H1 (cell line): ENCODE results near the gene GP9. TPM values are rescaled to one million over a fixed set of nuclear protein-coding genes. Genes with fewer than 3 reads are reported as not detected.

Experiments
- CTCF ChIA-PET: fragments of 300-600 bp; sonication (Branson Sonifier 250); formaldehyde crosslinking; loops from one replicate; lab custom pipeline; 2021; ENCODE audit not compliant: partially characterized antibody; lab: Charles Lee
- POLR2A ChIA-PET: fragments of 300-600 bp; sonication (Branson Sonifier 250); formaldehyde crosslinking; loops from one replicate; lab custom pipeline; 2021; ENCODE audit warnings: inconsistent platforms; ENCODE audit not compliant: partially characterized antibody; lab: Charles Lee
- DNase-seq, 2 experiments: peaks; one replicate each; pipeline versions ENCODE4 v3.0.0 to v3.0.0-alpha.2; 2010 to 2022; ENCODE audit warnings: low spot score in 2 of 2, low read depth in 1 of 2, mixed read lengths in 1 of 2
- FAIRE-seq: peaks from 2 replicates; lab custom pipeline; 2011; peaks lifted over from hg19 to GRCh38; lab: Jason Lieb, UNC
- H2AFZ ChIP-seq: 2 replicates; pipeline ENCODE4 v1.8.1; 2012; ENCODE audit warnings: low read length, inconsistent platforms
- H2AK5ac ChIP-seq: 2 replicates; pipeline ENCODE4 v1.6.1; 2013; ENCODE audit warnings: low read depth, low read length
- H2BK120ac ChIP-seq: replicated peaks from 2 replicates; pipeline ENCODE3; 2013; ENCODE audit warnings: low read depth, low read length, inconsistent platforms
- H2BK12ac ChIP-seq: 2 replicates; pipeline ENCODE4 v1.6.1; 2013; ENCODE audit warnings: low read depth, low read length
- H2BK15ac ChIP-seq: 2 replicates; pipeline ENCODE4 v1.6.1; 2013; ENCODE audit warnings: low read length
- H2BK20ac ChIP-seq: 2 replicates; pipeline ENCODE4 v1.6.1; 2013; ENCODE audit warnings: low read length
- H2BK5ac ChIP-seq: 2 replicates; pipeline ENCODE4 v1.6.1; 2013; ENCODE audit warnings: low read depth, low read length
- H3K14ac ChIP-seq: 2 replicates; pipeline ENCODE4 v1.6.1; 2013; ENCODE audit warnings: inconsistent platforms; ENCODE audit not compliant: insufficient read length
- H3K18ac ChIP-seq: 2 replicates; pipeline ENCODE4 v1.6.1; 2013; ENCODE audit warnings: low read length; ENCODE audit errors: extremely low read depth
- H3K23ac ChIP-seq: 2 replicates; pipeline ENCODE4 v1.6.1; 2013; ENCODE audit warnings: inconsistent platforms; ENCODE audit not compliant: insufficient read length
- H3K23me2 ChIP-seq: 2 replicates; pipeline ENCODE4 v1.6.1; 2013; ENCODE audit warnings: low read depth, low read length
- H3K27ac ChIP-seq: 2 replicates; pipeline ENCODE4 v1.6.1; 2011; ENCODE audit warnings: low read depth, low read length, inconsistent platforms
- H3K27me3 ChIP-seq, 4 experiments: replicated peaks in 1 of 4; 1 replicate in 1 of 4; 2 replicates in 3 of 4; pipeline versions ENCODE4 v1.6.1 to v1.8.1; 2011 to 2013; ENCODE audit warnings: low read length in 3 of 4, mild to moderate bottlenecking in 3 of 4, inconsistent platforms in 2 of 4, mixed read lengths in 2 of 4, moderate library complexity in 1 of 4; ENCODE audit not compliant: control insufficient read depth in 3 of 4, insufficient read depth in 3 of 4; ENCODE audit errors: extremely low read depth in 1 of 4
- H3K36me3 ChIP-seq, 4 experiments: 2 replicates each; pipeline versions ENCODE4 v1.6.1 to v1.8.1; 2011 to 2013; ENCODE audit warnings: mild to moderate bottlenecking in 4 of 4, low read length in 3 of 4, moderate library complexity in 2 of 4, control low read depth in 1 of 4, inconsistent platforms in 1 of 4; ENCODE audit not compliant: insufficient read depth in 4 of 4, control insufficient read depth in 2 of 4
- H3K4ac ChIP-seq: replicated peaks from 2 replicates; pipeline ENCODE3; 2013; ENCODE audit warnings: low read length, low read depth, mixed read lengths, inconsistent platforms; ENCODE audit not compliant: insufficient read length
- H3K4me1 ChIP-seq, 4 experiments: replicated peaks in 1 of 4; 1 replicate in 1 of 4; 2 replicates in 3 of 4; pipeline versions ENCODE4 v1.6.1 to v1.8.1; 2011 to 2013; ENCODE audit warnings: low read length in 3 of 4, inconsistent platforms in 2 of 4, mixed read lengths in 1 of 4; ENCODE audit not compliant: insufficient read depth in 4 of 4, control insufficient read depth in 3 of 4
- H3K4me2 ChIP-seq, 2 experiments: 2 replicates each; pipeline versions ENCODE4 v1.6.1 to v1.8.1; 2011 to 2013; ENCODE audit warnings: low read depth in 2 of 2, low read length in 2 of 2, control low read depth in 1 of 2, inconsistent platforms in 1 of 2, mild to moderate bottlenecking in 1 of 2; ENCODE audit not compliant: insufficient read depth in 1 of 2
- H3K4me3 ChIP-seq, 4 experiments: fragments of 200-600, 300-600 bp in 1 of 4; sonication (generic), shearing (Covaris generic), sonication (Bioruptor Twin) in 1 of 4; 2 replicates each; pipeline versions ENCODE4 v1.5.1 to v1.8.1; 2011 to 2016; ENCODE audit warnings: low read length in 4 of 4, low read depth in 3 of 4, control low read depth in 2 of 4, inconsistent platforms in 2 of 4, mild to moderate bottlenecking in 2 of 4, mixed read lengths in 1 of 4, moderate library complexity in 1 of 4; ENCODE audit not compliant: insufficient read depth in 2 of 4; ENCODE audit errors: extremely low read depth in 1 of 4
- H3K56ac ChIP-seq: replicated peaks from 2 replicates; pipeline ENCODE3; 2013; ENCODE audit warnings: low read depth, mild to moderate bottlenecking, mixed read lengths, low read length, inconsistent platforms; ENCODE audit not compliant: insufficient read length
- H3K79me1 ChIP-seq: 2 replicates; pipeline ENCODE4 v1.6.1; 2013; ENCODE audit warnings: low read depth, low read length, control low read depth
- H3K79me2 ChIP-seq, 2 experiments: 2 replicates each; pipeline versions ENCODE4 v1.6.1 to v1.8.1; 2012 to 2013; ENCODE audit warnings: low read length in 2 of 2, mild to moderate bottlenecking in 2 of 2, inconsistent platforms in 1 of 2; ENCODE audit not compliant: insufficient read depth in 2 of 2, control insufficient read depth in 1 of 2
- H3K9ac ChIP-seq, 4 experiments: replicated peaks in 1 of 4; 1 replicate in 1 of 4; 2 replicates in 3 of 4; pipeline versions ENCODE4 v1.6.1 to v1.8.1; 2011 to 2013; ENCODE audit warnings: low read depth in 3 of 4, low read length in 3 of 4, control low read depth in 2 of 4, mild to moderate bottlenecking in 2 of 4, moderate library complexity in 2 of 4, inconsistent platforms in 1 of 4; ENCODE audit errors: extremely low read depth in 1 of 4
- H3K9me3 ChIP-seq, 2 experiments: 2 replicates each; pipeline versions ENCODE4 v1.6.1 to v1.8.1; 2012 to 2013; ENCODE audit warnings: mild to moderate bottlenecking in 2 of 2, moderate library complexity in 2 of 2, control low read depth in 1 of 2, inconsistent platforms in 1 of 2, low read depth in 1 of 2, low read length in 1 of 2, mixed read lengths in 1 of 2; ENCODE audit not compliant: insufficient read depth in 2 of 2
- H4K20me1 ChIP-seq, 2 experiments: replicated peaks in 1 of 2; 2 replicates each; pipeline versions ENCODE3 to v1.8.1; 2011 to 2013; ENCODE audit warnings: inconsistent platforms in 2 of 2, low read length in 2 of 2, mild to moderate bottlenecking in 1 of 2; ENCODE audit not compliant: insufficient read depth in 2 of 2, control insufficient read depth in 1 of 2
- H4K5ac ChIP-seq: 2 replicates; pipeline ENCODE4 v1.6.1; 2013; ENCODE audit warnings: low read length, low read depth, mixed read lengths, inconsistent platforms; ENCODE audit not compliant: insufficient read length
- H4K8ac ChIP-seq: 2 replicates; pipeline ENCODE4 v1.8.0; 2013; ENCODE audit warnings: mild to moderate bottlenecking, moderate library complexity, low read length, inconsistent platforms; ENCODE audit not compliant: insufficient read depth; ENCODE audit errors: extremely low read depth
- H4K91ac ChIP-seq: replicated peaks from 2 replicates; pipeline ENCODE3; 2013; ENCODE audit warnings: low read length, mixed read lengths, inconsistent platforms; ENCODE audit not compliant: insufficient read length
- BACH1 ChIP-seq: IDR thresholded peaks from 2 replicates; pipeline ENCODE4 v1.6.1; 2012; ENCODE audit warnings: low read length, improper control_type of control experiment
- CBX5 ChIP-seq: fragments of 300-800, 300-1000 bp; sonication (generic); IDR thresholded peaks from 2 replicates; pipeline ENCODE4 v1.7.1; 2016; ENCODE audit warnings: antibody characterized with exemption, low read length, low read depth
- CEBPB ChIP-seq: IDR thresholded peaks from 2 replicates; pipeline ENCODE4 v1.6.1; 2012; ENCODE audit warnings: low read depth, low read length
- CREB1 ChIP-seq: IDR thresholded peaks from 2 replicates; pipeline ENCODE4 v1.6.1; 2012; ENCODE audit warnings: inconsistent platforms
- POU5F1 ChIP-seq: IDR thresholded peaks from 2 replicates; pipeline ENCODE4 v1.6.1; 2011; ENCODE audit warnings: low read depth, mild to moderate bottlenecking, low read length, moderate library complexity
- RFX5 ChIP-seq: IDR thresholded peaks from 2 replicates; pipeline ENCODE4 v1.6.1; 2011; ENCODE audit warnings: low read depth, low read length, improper control_type of control experiment, borderline replicate concordance
- SIN3A ChIP-seq, 2 experiments: IDR thresholded peaks in 1 of 2; conservative IDR thresholded peaks in 1 of 2; 2 replicates each; pipeline ENCODE4 v1.6.1; 2011 to 2012; ENCODE audit warnings: low read length in 2 of 2, improper control_type of control experiment in 1 of 2, low read depth in 1 of 2, mild to moderate bottlenecking in 1 of 2
- SP1 ChIP-seq: IDR thresholded peaks from 2 replicates; pipeline ENCODE4 v1.6.1; 2011; ENCODE audit warnings: low read depth, low read length
- SUZ12 ChIP-seq: fragments of 200-600 bp; sonication (generic); IDR thresholded peaks from 2 replicates; pipeline ENCODE4 v1.6.1; 2012; ENCODE audit warnings: mild to moderate bottlenecking, inconsistent platforms, low read length, moderate library complexity, mixed read lengths
- TAF1 ChIP-seq: IDR thresholded peaks from 2 replicates; pipeline ENCODE4 v1.6.1; 2011; ENCODE audit warnings: mild to moderate bottlenecking, low read depth, low read length
- TAF7 ChIP-seq: optimal IDR thresholded peaks from 2 replicates; pipeline ENCODE3; 2011; ENCODE audit warnings: low read depth, mild to moderate bottlenecking, inconsistent platforms, low read length, moderate library complexity, borderline replicate concordance
- YY1 ChIP-seq: IDR thresholded peaks from 2 replicates; pipeline ENCODE4 v1.6.1; 2011; ENCODE audit warnings: low read depth, mild to moderate bottlenecking, low read length
- WGBS, 2 experiments: shearing (Covaris generic) in 1 of 2; methylation state at CpG; one replicate each; pipeline versions ENCODE4 v1.1.6 to v1.1.7; 2013 to 2015; ENCODE audit warnings: low lambda C conversion rate in 2 of 2, mixed read lengths in 2 of 2, inconsistent platforms in 1 of 2, low coverage in 1 of 2, missing lambda C conversion rate in 1 of 2; ENCODE audit not compliant: insufficient replicate concordance in 2 of 2, insufficient coverage in 1 of 2, insufficient read length in 1 of 2; ENCODE audit errors: extremely low coverage in 1 of 2, missing lambda C conversion rate in 1 of 2; 5-methylcytosine and 5-hydroxymethylcytosine counted together
- polyA plus RNA-seq, 7 experiments: library from polyadenylated mRNA; depleted of rRNA in 3 of 7; stranded (reverse) in 5 of 7; unstranded in 2 of 7; fragments of >200 nt in 5 of 7; fragments of 200-250 nt in 2 of 7; gene quantifications; 1 replicate in 5 of 7; 2 replicates in 1 of 7; 4 replicates in 1 of 7; pipeline versions ENCODE4 v1.2.1 to v1.2.3, GENCODE V29; 2011 to 2013; ENCODE audit warnings: missing spikeins in 2 of 7, mixed read lengths in 2 of 7
- total RNA-seq: library from RNA; stranded (reverse); fragmentation: NEBNext Ultra II Directional; extraction: Animal tissue kit (Norgen Biotek cat#: 25700); gene quantifications from 2 replicates; pipeline ENCODE4 v1.2.1, GENCODE V29; 2021
- TF ChIP-seq, protein P1 (sequence below): IDR thresholded peaks from 2 replicates; pipeline ENCODE4 v1.6.1; 2011; ENCODE audit warnings: low read length, improper control_type of control experiment
- TF ChIP-seq, protein P2 (sequence below): IDR thresholded peaks from 2 replicates; pipeline ENCODE4 v1.6.1; 2012; ENCODE audit warnings: inconsistent platforms

The GP9 gene
- total and polyA plus RNA-seq, 2 of the 8 experiments (the other 6 are each of a cell fraction or from before 2014, with no cell fraction given) = not detected

DNA sequence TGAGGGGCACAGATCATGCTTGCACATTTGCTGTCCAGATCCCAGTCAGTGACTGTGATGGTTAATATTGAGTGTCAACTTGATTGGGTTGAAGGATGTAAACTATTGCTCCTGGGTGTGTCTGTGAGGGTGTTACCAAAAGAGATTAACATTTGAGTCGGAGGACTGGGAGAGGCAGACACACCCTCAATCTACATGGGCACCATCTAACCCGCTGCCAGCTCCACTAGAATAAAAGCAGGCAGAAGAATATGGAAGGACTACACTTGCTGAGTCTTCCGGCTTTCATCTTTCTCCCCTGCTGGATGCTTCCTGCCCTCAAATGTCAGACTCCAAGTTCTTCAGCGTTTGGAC lies 5.1 kb downstream of the GP9 start:
- H2AFZ ChIP-seq = no peak overlapping the region
- no peak overlapping the region for H2BK120ac ChIP-seq
- H3K36me3 ChIP-seq = no peaks in the 10 kb centered on the region
- H3K18ac ChIP-seq = no peak overlapping the region
- no peaks in the 10 kb centered on the region for H3K79me1 ChIP-seq
- no peak overlapping the region for H3K56ac ChIP-seq
- H3K14ac ChIP-seq = no peak overlapping the region
- H3K9ac ChIP-seq = no peak overlapping the region
- CTCF ChIA-PET = interaction anchor here (0.9 to 14.9 kb wide), 4 partner anchors 9 to 180 kb away, joined by 3 to 210 read pairs (median 6); partner anchors contain the start of gene GP9
- no peak overlapping the region for H4K8ac ChIP-seq
- no peak overlapping the region for H2AK5ac ChIP-seq
- TF ChIP-seq CREB1 (no peak), POU5F1 (no peak), CBX5 (no peak), SP1 (no peak), CEBPB (no peak), RFX5 (no peak), SUZ12 (no peak), YY1 (no peak), BACH1 (no peak), TAF1 (no peak), SIN3A (conservative IDR thresholded peaks at IDR 0.05 in 1 of 2, IDR thresholded peaks at IDR 0.05 in 1 of 2; ENCODE audit: low read depth in 1 of 2, low read length in 2 of 2) (no peak), TAF7 (no peak)
- TF ChIP-seq, protein P1, sequence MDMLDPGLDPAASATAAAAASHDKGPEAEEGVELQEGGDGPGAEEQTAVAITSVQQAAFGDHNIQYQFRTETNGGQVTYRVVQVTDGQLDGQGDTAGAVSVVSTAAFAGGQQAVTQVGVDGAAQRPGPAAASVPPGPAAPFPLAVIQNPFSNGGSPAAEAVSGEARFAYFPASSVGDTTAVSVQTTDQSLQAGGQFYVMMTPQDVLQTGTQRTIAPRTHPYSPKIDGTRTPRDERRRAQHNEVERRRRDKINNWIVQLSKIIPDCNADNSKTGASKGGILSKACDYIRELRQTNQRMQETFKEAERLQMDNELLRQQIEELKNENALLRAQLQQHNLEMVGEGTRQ = no peak
- TF ChIP-seq, protein P2, sequence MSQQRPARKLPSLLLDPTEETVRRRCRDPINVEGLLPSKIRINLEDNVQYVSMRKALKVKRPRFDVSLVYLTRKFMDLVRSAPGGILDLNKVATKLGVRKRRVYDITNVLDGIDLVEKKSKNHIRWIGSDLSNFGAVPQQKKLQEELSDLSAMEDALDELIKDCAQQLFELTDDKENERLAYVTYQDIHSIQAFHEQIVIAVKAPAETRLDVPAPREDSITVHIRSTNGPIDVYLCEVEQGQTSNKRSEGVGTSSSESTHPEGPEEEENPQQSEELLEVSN = no peak
- TF ChIP-seq, all 59 proteins: peak for 0
- Histone ChIP-seq H2BK15ac (no peak overlapping the region), H3K4me2 (no peak overlapping the region), H4K5ac (no peak overlapping the region), H4K91ac (no peak overlapping the region), H3K27me3 (no peaks in the 10 kb centered on the region), H3K4me1 (no peaks in the 10 kb centered on the region; a peak in 1 of 7 replicates), H3K27ac (no peak overlapping the region), H2BK5ac (no peak overlapping the region), H2BK20ac (no peak overlapping the region), H4K20me1 (no peaks in the 10 kb centered on the region), H3K23me2 (no peaks in the 10 kb centered on the region), H2BK12ac (no peak overlapping the region), H3K4ac (no peak overlapping the region), H3K79me2 (no peaks in the 10 kb centered on the region), H3K9me3 (no peaks in the 10 kb centered on the region), H3K23ac (no peak overlapping the region), H3K4me3 (no peak overlapping the region)
- 87% methylated on average over 4 of the region's 4 CpGs; no CpG with 5 or more reads in 1 of the 2 experiments for WGBS, 2 experiments
- FAIRE-seq (no peak), DNase-seq (no peak)
- POLR2A ChIA-PET = interaction anchor here (0.6 to 1.2 kb wide), 2 partner anchors 12 to 421 kb away, joined by 4 to 7 read pairs; no protein-coding TSS in a partner anchor
